Diencephalon (tissue), 1 donor: ENCODE results near the gene NRTN. TPM values are rescaled to one million over a fixed set of nuclear protein-coding genes. Genes with fewer than 3 reads are reported as not detected.

Experiments
- total RNA-seq: library from RNA; depleted of rRNA; stranded (reverse); fragments of >200 nt; gene quantifications from one replicate; pipeline ENCODE4 v1.2.3, GENCODE V29; 2014

NRTN gene
- total RNA-seq = not detected

GRCh38 chr19:5804516-5805461 is at the start of gene NRTN:
NRTN (plus strand) TSS chr19:5805067; CDS start chr19:5824166, 19,099 bp downstream.

GRCh38 chr19:5784581-5785147 is 20.2 kb upstream of the NRTN start, which contains the start of gene PRR22:
PRR22 (minus strand) TSS chr19:5784746; CDS start chr19:5784660, 86 bp downstream.

GRCh38 chr19:5790559-5791520 is 14.0 kb upstream of the NRTN start, which contains the start of gene DUS3L:
DUS3L (minus strand) TSS chr19:5791163; CDS start chr19:5791141, 22 bp downstream.

GRCh38 chr19:5839065-5840017 is 34.5 kb downstream of the NRTN start, which contains the start of gene FUT6:
FUT6 (minus strand) TSS chr19:5839702; CDS start chr19:5832567, 7,135 bp downstream.

GRCh38 chr19:5851302-5851701 is 46.4 kb downstream of the NRTN start, which contains the start of gene FUT3:
FUT3 (minus strand) TSS chr19:5851449.

Other genes with a start within 250 kb of the NRTN start
- gene TINCR, start 237.1 kb upstream of the NRTN start, total RNA-seq = 13.4 TPM
- 57.2 TPM for gene SAFB2, start 182.3 kb upstream of the NRTN start, total RNA-seq
- 92.0 TPM for gene SAFB, start 182.0 kb upstream of the NRTN start, total RNA-seq
- 27.2 TPM for gene MICOS13, start 124.6 kb upstream of the NRTN start, total RNA-seq
- gene HSD11B1L, start 124.0 kb upstream of the NRTN start, total RNA-seq = 39.9 TPM
- 281 TPM for gene RPL36, start 114.8 kb upstream of the NRTN start, total RNA-seq
- gene LONP1, start 84.9 kb upstream of the NRTN start, total RNA-seq = 50.5 TPM
- gene CATSPERD, start 84.4 kb upstream of the NRTN start, total RNA-seq = 0.23 TPM
- 0.69 TPM for gene PRR22, start 20.3 kb upstream of the NRTN start, total RNA-seq
- gene DUS3L, start 13.9 kb upstream of the NRTN start, total RNA-seq = 10.6 TPM
- not detected for gene FUT6, start 34.6 kb downstream of the NRTN start, total RNA-seq
- gene FUT3, start 46.4 kb downstream of the NRTN start, total RNA-seq = not detected
- gene FUT5, start 65.5 kb downstream of the NRTN start, total RNA-seq = not detected
- 131 TPM for gene NDUFA11, start 98.7 kb downstream of the NRTN start, total RNA-seq
- 3.7 TPM for gene VMAC, start 99.8 kb downstream of the NRTN start, total RNA-seq
- gene CAPS, start 109.2 kb downstream of the NRTN start, total RNA-seq = 35.8 TPM
- 44.8 TPM for gene RANBP3, start 173.1 kb downstream of the NRTN start, total RNA-seq